ENCODE measurements around the gene CRIM1. TPM values are rescaled to one million over a fixed set of nuclear protein-coding genes. Genes with fewer than 3 reads are reported as not detected.

Gene CRIM1
- total RNA-seq, 1 donor, result 100 TPM

DNA sequence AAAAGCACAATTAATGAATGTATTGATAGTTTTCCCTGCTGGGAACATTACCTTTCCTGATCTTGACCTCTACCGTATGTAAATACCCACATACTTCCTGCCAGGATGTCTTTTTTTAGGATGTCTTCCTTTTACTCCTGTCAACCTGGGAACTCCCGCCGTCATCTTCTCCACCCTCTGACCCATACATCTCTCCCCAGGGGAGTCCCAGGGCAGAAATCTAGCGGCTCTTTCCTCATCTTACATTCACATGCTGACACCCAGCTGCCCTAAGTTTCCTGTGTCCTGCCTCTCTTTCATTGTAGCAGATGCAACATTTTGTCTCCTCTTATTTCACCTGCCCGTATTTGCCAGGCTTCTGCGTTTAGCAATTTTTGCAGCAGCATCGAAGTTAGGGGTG lies 107.8 kb downstream of the CRIM1 start:
- H3K4me3 ChIP-seq (ENCODE audit: low read depth, low read length), result no peak overlapping the region

DNA sequence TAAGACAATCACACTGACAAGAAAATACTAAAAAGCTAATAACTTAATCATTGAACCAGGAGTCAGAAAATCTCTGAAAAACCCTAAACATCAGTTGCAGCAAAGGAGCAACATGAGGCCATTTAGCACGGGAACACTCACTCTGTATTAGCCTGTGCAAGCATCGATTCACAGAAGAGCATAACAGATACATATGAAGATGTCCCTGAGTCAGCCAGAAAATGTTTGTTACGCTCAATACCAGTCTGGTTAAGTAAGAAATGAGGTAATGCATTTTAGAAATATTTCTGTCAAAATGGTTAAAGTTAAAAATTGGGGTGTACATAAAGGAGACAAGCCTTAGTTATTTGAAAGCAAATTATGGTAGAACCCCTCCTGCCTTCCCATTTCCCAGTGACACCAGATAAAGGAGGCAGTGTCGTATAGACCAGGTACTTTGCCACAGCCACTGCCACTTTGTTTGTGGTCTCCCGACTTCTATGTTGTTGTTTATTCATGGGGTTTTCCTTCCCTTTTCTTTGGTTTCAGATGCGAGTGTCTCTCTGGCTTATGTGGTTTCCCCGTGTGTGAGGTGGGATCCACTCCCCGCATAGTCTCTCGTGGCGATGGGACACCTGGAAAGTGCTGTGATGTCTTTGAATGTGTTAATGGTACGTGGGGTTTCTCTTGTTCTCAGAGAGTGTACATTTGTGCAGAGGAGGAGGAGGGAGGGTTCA lies 108.6 kb downstream of the CRIM1 start:
- TF ChIP-seq, protein P1, sequence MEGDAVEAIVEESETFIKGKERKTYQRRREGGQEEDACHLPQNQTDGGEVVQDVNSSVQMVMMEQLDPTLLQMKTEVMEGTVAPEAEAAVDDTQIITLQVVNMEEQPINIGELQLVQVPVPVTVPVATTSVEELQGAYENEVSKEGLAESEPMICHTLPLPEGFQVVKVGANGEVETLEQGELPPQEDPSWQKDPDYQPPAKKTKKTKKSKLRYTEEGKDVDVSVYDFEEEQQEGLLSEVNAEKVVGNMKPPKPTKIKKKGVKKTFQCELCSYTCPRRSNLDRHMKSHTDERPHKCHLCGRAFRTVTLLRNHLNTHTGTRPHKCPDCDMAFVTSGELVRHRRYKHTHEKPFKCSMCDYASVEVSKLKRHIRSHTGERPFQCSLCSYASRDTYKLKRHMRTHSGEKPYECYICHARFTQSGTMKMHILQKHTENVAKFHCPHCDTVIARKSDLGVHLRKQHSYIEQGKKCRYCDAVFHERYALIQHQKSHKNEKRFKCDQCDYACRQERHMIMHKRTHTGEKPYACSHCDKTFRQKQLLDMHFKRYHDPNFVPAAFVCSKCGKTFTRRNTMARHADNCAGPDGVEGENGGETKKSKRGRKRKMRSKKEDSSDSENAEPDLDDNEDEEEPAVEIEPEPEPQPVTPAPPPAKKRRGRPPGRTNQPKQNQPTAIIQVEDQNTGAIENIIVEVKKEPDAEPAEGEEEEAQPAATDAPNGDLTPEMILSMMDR (IDR thresholded peaks at IDR 0.05; ENCODE audit: insufficient read depth, low read length), result no peak
- DNase-seq (ENCODE audit: low read depth), result no peak
- no peak overlapping the region for H3K4me3 ChIP-seq (ENCODE audit: low read depth, low read length)

More for the DNA sequence above, 107.8 kb downstream of the CRIM1 start:
- no peak for DNase-seq (ENCODE audit: low read depth)
- TF ChIP-seq, protein P1 (IDR thresholded peaks at IDR 0.05; ENCODE audit: insufficient read depth, low read length), result no peak

DNA sequence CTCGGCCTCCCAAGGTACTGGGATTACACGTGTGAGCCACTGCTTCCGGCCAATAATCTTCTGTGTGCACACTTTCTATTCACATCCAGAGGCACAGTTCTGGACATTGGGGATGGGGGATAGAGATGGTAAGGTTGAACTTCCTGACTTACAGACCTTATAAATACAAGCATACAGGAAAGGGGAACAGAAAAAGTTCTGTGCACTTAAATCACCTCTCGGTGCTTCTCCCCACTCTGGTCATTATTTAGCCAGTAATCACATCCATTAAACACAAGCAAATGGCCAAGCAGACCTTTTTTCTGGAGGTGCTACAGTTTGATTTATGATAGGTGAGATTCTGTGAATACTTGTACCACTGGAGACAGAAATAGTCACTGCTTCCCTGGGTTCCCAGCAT lies 110.6 kb downstream of the CRIM1 start:
- no peak for DNase-seq (ENCODE audit: low read depth)
- H3K4me3 ChIP-seq (ENCODE audit: low read depth, low read length), result no peak overlapping the region
- TF ChIP-seq, protein P1 (IDR thresholded peaks at IDR 0.05; ENCODE audit: insufficient read depth, low read length), result no peak

DNA sequence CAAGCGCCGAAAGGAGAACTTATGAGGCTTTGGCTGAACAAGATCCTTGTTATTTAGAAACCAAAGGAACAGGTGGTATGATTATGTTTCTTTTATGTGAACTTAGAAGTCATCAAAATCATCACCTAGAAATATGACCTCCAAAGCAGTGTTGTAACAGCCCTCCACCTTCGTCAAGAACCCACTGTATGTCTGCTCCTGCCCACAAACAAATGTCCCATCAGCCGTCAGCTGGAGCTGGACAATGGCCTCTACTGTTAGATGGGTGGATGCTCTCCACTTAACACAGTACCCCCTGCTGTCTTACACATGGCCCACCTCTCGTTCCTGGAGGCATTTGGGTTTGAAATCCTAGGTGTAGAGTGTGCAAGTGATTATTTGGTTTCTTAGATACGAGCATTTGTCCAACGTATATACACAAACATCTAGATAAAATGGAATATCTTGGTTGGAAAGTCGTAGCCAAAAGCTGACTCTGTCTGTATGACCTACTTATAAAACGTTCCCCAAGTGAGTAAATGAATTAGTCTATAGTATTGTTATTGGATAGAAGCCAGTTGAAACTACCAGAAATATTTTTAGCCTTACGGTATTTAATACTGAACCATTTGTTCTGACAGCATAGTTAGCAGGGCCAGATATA lies 113.0 kb downstream of the CRIM1 start:
- H3K4me3 ChIP-seq (ENCODE audit: low read depth, low read length), result no peak overlapping the region
- TF ChIP-seq, protein P1 (IDR thresholded peaks at IDR 0.05; ENCODE audit: insufficient read depth, low read length), result no peak
- DNase-seq (ENCODE audit: low read depth), result peak; percentile 72

DNA sequence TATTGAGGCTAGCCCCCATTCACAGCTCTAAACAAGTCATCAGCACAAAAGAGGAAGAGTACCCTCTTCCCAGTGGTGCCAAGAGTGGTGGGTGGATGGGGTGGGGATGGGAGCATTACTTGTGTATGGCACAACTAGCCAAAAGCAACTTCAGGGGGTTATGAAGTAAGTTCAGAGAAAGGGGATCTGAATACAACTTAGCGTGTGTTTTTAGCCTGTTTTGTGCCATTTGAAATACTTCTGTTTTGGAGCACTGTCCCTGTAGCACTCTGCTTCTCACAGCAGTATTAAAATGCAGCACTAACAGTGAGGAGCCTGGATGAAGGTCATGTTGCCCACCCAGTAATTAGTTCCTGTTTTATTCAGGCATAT lies 113.5 kb downstream of the CRIM1 start:
- DNase-seq (ENCODE audit: low read depth), result no peak
- TF ChIP-seq, protein P1 (IDR thresholded peaks at IDR 0.05; ENCODE audit: insufficient read depth, low read length), result no peak
- H3K4me3 ChIP-seq (ENCODE audit: low read depth, low read length), result no peak overlapping the region

DNA sequence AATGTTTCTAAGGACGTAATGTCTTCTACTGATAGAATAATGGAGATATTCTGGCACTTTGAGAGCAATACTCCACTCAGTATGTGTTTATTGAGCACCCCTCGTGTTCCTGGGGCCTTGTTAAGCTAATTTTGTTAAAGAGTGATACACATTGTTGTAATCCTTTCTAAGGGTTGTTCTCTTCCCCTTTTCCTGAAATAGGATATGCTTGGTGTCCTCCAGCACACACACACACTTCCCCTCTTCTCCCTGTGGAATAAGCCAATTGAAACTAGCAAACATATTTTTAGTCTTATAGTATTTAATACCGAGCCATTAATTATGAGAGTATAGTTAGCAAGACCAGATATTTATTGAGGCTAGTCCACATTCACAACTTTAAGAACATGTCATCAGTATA lies 114.1 kb downstream of the CRIM1 start:
- DNase-seq (ENCODE audit: low read depth), result no peak
- TF ChIP-seq, protein P1 (IDR thresholded peaks at IDR 0.05; ENCODE audit: insufficient read depth, low read length), result no peak
- H3K4me3 ChIP-seq (ENCODE audit: low read depth, low read length), result no peak overlapping the region

All from fibroblast of the aortic adventitia (primary cell).